Type B pancreatic cell (in vitro differentiated cells): Measurements from ENCODE around the gene IFT172. TPM values are rescaled to one million over a fixed set of nuclear protein-coding genes. Genes with fewer than 3 reads are reported as not detected.

Source experiments
- DNase-seq: peaks from one replicate; pipeline ENCODE4 v3.0.0; 2021; ENCODE audit warnings: mixed read lengths; ENCODE audit not compliant: unreplicated experiment; ENCODE audit errors: extremely low spot score
- H3K27ac Mint-ChIP-seq: 2 replicates; pipeline ENCODE4 v1.8.0; 2021; ENCODE audit warnings: mild to moderate bottlenecking, mixed read lengths
- H3K27me3 Mint-ChIP-seq: 2 replicates; pipeline ENCODE4 v1.8.0; 2021; ENCODE audit warnings: mixed read lengths
- H3K36me3 Mint-ChIP-seq: 2 replicates; pipeline ENCODE4 v1.8.0; 2021; ENCODE audit warnings: mixed read lengths
- H3K4me1 Mint-ChIP-seq: one replicate; pipeline ENCODE4 v1.8.0; 2021; ENCODE audit warnings: mixed read lengths; ENCODE audit not compliant: unreplicated experiment
- H3K4me3 Mint-ChIP-seq: 2 replicates; pipeline ENCODE4 v1.8.0; 2021; ENCODE audit warnings: mild to moderate bottlenecking, mixed read lengths
- H3K9me3 Mint-ChIP-seq: 2 replicates; pipeline ENCODE4 v1.8.0; 2021; ENCODE audit warnings: mixed read lengths
- total RNA-seq: library from RNA; stranded (reverse); gene quantifications from 2 replicates; pipeline ENCODE4 v1.2.1, GENCODE V29; 2021; ENCODE audit warnings: low replicate concordance
- TF ChIP-seq, protein P1 (sequence below): fragments of 200-600 bp; sonication (generic); conservative IDR thresholded peaks from 2 replicates; pipeline ENCODE4 v1.5.0; 2021; ENCODE audit warnings: antibody characterized with exemption, mild to moderate bottlenecking

Gene IFT172
- total RNA-seq, 1 donor from 2014 or later, result 54.1 TPM

DNA sequence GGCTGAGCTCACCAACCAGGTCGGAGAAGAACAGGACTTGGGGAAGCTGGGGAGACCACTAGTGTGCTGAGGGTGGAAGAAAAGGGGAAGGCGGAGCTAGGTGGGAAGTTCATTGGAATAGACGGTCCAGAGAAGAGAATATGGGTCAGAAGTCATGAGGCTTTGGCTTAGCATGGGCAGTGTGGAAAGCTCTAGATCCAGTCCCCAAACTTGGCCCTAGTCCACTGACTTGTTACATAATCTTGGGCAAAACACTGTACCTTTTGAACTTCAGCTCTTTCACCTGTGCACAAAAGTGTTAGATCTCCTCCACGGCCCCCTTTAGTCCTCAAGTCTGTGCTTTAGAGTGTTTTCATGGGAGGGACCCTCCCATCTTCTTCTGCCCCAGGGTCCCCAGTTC is 17.8 kb upstream of the IFT172 start:
- no peak for DNase-seq
- H3K9me3 Mint-ChIP-seq, result no peaks in the 10 kb centered on the region
- TF ChIP-seq, protein P1, sequence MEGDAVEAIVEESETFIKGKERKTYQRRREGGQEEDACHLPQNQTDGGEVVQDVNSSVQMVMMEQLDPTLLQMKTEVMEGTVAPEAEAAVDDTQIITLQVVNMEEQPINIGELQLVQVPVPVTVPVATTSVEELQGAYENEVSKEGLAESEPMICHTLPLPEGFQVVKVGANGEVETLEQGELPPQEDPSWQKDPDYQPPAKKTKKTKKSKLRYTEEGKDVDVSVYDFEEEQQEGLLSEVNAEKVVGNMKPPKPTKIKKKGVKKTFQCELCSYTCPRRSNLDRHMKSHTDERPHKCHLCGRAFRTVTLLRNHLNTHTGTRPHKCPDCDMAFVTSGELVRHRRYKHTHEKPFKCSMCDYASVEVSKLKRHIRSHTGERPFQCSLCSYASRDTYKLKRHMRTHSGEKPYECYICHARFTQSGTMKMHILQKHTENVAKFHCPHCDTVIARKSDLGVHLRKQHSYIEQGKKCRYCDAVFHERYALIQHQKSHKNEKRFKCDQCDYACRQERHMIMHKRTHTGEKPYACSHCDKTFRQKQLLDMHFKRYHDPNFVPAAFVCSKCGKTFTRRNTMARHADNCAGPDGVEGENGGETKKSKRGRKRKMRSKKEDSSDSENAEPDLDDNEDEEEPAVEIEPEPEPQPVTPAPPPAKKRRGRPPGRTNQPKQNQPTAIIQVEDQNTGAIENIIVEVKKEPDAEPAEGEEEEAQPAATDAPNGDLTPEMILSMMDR, result no peak
- H3K27me3 Mint-ChIP-seq, result peaks cover 19% of the 10 kb centered on the region
- H3K4me1 Mint-ChIP-seq, result no peaks in the 10 kb centered on the region
- no peak overlapping the region for H3K27ac Mint-ChIP-seq
- no peak overlapping the region for H3K4me3 Mint-ChIP-seq
- no peaks in the 10 kb centered on the region for H3K36me3 Mint-ChIP-seq

DNA sequence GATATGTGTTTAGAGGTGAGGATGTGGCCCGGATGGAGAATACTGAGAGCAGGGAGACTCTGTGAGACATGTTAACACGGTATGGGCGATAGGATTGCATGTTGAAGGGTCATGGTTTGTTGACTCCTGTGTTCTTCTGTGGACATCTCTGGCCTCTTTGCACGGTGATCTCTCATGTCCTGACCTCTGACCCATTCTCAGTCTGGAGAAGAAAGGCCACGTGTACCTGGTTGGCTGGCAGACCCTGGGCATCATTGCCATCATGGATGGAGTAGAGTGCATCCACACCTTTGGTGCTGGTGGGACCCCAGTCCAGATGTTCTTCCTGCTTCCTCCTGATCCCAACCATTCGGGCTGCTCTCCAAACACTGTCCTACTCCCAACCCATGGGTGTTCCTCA is 17.0 kb upstream of the IFT172 start:
- TF ChIP-seq, protein P1, result no peak
- Mint-ChIP-seq H3K27me3 (peaks cover 25% of the 10 kb centered on the region), H3K27ac (no peak overlapping the region), H3K4me3 (no peak overlapping the region), H3K36me3 (no peaks in the 10 kb centered on the region), H3K9me3 (no peaks in the 10 kb centered on the region), H3K4me1 (no peaks in the 10 kb centered on the region)
- no peak for DNase-seq

DNA sequence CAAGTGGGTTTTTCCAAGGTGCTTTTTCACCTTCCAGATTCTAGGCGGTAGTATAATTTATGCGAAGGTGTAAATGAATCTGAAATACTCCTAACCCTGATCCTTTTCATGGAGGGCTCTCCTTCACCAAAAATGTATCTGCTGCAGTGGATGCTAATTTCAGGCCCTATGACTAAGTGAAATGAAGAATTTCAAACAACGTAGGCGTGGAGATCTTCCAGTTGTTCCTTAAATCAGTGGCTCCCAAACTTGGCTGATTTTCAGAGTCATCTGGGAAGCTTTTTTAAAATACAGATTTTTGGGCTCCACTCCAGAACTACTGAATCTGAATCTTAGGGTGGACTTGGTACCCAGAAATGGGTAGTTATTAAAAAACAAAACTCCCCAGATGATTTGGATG is 12.6 kb upstream of the IFT172 start:
- Mint-ChIP-seq H3K27ac (no peak overlapping the region), H3K27me3 (peaks cover 58% of the 10 kb centered on the region), H3K4me1 (no peaks in the 10 kb centered on the region), H3K4me3 (no peak overlapping the region), H3K36me3 (no peaks in the 10 kb centered on the region), H3K9me3 (no peaks in the 10 kb centered on the region)
- DNase-seq, result no peak
- TF ChIP-seq, protein P1, result no peak

DNA sequence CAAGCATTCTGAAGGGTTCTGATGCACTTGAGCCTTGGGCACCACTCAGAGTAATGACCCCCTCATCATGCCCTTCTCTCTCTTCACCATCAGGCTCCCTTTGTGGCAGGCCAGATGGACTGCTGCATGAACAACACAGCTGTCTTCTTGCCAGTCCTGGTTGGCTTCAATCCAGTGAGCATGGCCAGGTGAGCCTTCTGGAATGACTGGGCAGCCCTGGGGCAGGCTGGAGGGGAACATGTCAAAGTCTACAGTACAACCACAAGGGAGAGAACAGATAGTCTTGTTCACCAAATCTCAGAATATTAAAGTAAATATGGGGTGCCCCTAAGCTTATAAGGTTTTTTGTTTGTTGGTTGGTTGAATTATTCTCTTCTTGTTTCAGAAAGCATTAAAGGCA is 11.5 kb upstream of the IFT172 start:
- Mint-ChIP-seq H3K27ac (no peak overlapping the region), H3K9me3 (no peaks in the 10 kb centered on the region), H3K4me3 (no peak overlapping the region), H3K36me3 (no peaks in the 10 kb centered on the region), H3K4me1 (no peaks in the 10 kb centered on the region), H3K27me3 (peaks cover 62% of the 10 kb centered on the region)
- TF ChIP-seq, protein P1, result no peak
- DNase-seq, result no peak

DNA sequence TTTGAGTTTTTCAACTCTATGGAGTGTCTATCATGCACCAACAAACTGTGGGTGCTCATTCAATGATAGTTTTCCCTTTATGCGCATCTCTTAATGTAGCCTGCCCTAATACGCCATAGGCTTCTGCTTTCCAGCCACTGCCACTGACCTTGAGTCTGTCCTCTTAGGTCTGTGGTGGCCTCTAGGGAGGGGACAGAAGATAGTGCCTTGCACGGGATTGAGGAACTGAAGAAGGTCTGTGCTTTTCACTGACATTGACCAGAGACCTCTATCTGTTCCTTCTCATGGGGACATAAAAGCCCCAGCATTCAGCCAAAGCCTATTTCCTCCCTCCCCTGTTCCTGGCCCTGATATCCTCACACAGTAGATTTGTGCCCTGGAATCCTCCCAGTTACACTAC is 9.4 kb upstream of the IFT172 start:
- Mint-ChIP-seq H3K9me3 (no peaks in the 10 kb centered on the region), H3K4me3 (no peak overlapping the region), H3K27me3 (peaks cover 71% of the 10 kb centered on the region), H3K27ac (no peak overlapping the region), H3K4me1 (no peaks in the 10 kb centered on the region), H3K36me3 (no peaks in the 10 kb centered on the region)
- DNase-seq, result no peak
- TF ChIP-seq, protein P1, result no peak

DNA sequence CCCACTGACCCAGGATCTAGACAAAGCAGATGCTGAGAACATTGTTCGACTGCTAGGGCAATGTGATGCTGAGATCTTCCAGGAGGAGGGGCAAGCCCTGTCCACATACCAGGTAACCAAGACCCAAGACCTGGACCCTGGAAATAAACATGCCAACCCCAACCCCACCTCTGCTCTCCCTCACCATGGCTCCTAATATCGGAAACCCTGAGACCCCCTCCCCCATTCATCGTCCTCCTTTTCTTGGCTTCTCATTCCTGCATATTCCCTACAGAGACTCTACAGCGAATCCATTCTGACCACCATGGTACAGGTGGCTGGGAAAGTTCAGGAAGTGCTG is 7.7 kb upstream of the IFT172 start:
- no peak overlapping the region for H3K27ac Mint-ChIP-seq
- H3K4me3 Mint-ChIP-seq, result peak overlapping the region; percentile 66
- TF ChIP-seq, protein P1, result no peak
- H3K4me1 Mint-ChIP-seq, result no peaks in the 10 kb centered on the region
- no peak for DNase-seq
- H3K36me3 Mint-ChIP-seq, result no peaks in the 10 kb centered on the region
- peaks cover 69% of the 10 kb centered on the region for H3K27me3 Mint-ChIP-seq
- H3K9me3 Mint-ChIP-seq, result no peaks in the 10 kb centered on the region
